Spinal cord (tissue), 10 donors: ENCODE measurements around the gene ANP32B. TPM values are rescaled to one million over a fixed set of nuclear protein-coding genes. Genes with fewer than 3 reads are reported as not detected.
"Not testable (repeated sequence)": the region's sequence is repeated elsewhere in the genome, so short reads cannot be mapped to it uniquely, and the experiment has no call there.

ENCODE experiments used
- DNase-seq, 6 donors: peaks; one replicate each; pipeline versions ENCODE4 v3.0.0 to v3.0.0-alpha.2; 2013 to 2015; ENCODE audit warnings: low spot score in 6 of 6, low read depth in 4 of 6
- H3K27ac ChIP-seq: one replicate; pipeline ENCODE4 v1.5.1; 2013; ENCODE audit warnings: low read depth, low read length, control low read depth
- H3K27me3 ChIP-seq: one replicate; pipeline ENCODE4 v1.6.1; 2013; ENCODE audit warnings: low read length; ENCODE audit not compliant: control insufficient read depth, insufficient read depth
- H3K36me3 ChIP-seq: one replicate; pipeline ENCODE4 v1.6.1; 2013; ENCODE audit warnings: low read length; ENCODE audit not compliant: control insufficient read depth, insufficient read depth
- H3K4me1 ChIP-seq: one replicate; pipeline ENCODE4 v1.6.1; 2013; ENCODE audit warnings: low read length; ENCODE audit not compliant: control insufficient read depth, insufficient read depth
- H3K4me3 ChIP-seq: one replicate; pipeline ENCODE4 v1.5.1; 2013; ENCODE audit warnings: low read depth, low read length, control low read depth
- H3K9me3 ChIP-seq: one replicate; pipeline ENCODE4 v1.6.1; 2013; ENCODE audit warnings: low read length; ENCODE audit not compliant: control insufficient read depth, insufficient read depth
- WGBS: methylation state at CpG from one replicate; pipeline ENCODE4 v1.1.5; 2013; ENCODE audit warnings: missing lambda C conversion rate; ENCODE audit not compliant: insufficient coverage; 5-methylcytosine and 5-hydroxymethylcytosine counted together
- polyA plus RNA-seq, 2 donors: library from polyadenylated mRNA; unstranded; fragments of 120-200 nt; gene quantifications; one replicate each; pipeline ENCODE4 v1.2.1, GENCODE V29; 2013; ENCODE audit not compliant: insufficient read length in 2 of 2
- total RNA-seq, 2 donors: library from RNA; depleted of rRNA in 1 of 2; stranded (reverse); fragments of 120-200 nt in 1 of 2; fragments of >200 nt in 1 of 2; gene quantifications; one replicate each; pipeline versions ENCODE4 v1.2.3 to v1.2.4, GENCODE V29; 2013 to 2014
- donor health status: healthy.

Gene ANP32B
- total and polyA plus RNA-seq, 4 donors: 14.5 to 150 (median 82.1) TPM

DNA sequence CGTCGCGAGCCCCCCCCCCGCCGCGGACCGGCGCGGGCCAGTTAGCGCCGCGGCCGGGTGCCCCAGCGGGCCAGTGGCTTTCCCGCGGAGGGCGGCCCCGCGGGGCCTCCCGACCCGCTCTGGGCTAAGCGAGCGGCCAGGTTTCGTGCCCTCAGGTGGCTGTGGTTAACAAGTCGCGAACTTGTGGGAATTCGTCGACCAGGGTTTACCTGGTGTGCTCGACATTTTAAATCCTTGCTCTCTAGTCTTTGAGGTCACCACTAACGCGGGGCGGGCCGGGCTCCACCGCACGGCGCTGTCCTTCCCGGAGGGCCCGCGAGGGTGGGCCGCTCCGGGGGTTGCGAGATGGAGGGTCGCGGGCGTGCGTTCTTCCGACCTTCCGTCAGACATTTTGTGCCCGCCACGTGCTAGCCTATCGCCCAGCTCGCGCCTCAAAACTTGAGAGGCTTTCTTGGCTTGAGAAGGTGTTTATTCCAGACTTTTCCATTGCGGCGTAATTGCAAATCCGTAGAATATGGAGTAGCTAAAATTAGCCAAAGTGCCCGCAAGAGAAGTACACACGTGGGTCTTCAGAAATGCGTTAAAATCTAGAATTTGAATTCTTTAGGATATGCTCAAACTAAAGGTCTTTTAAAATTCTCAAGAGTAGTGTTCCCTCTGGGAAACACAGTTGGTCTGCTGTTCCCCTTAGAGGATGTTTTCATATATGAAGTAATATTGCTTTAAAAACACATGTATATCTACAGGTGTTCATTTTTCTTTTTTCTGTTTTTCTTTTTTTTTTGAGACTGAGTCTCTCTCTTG is 2.1 kb downstream of the ANP32B start:
- peak in 2 of 6 donors; percentile 58 to 64 for DNase-seq
- no peaks in the 10 kb centered on the region for H3K36me3 ChIP-seq
- peaks cover 26% of the 10 kb centered on the region for H3K4me1 ChIP-seq
- 9% methylated on average over 58 of the region's 59 CpGs for WGBS
- H3K9me3 ChIP-seq: no peaks in the 10 kb centered on the region
- peak overlapping the region; percentile 37 for H3K4me3 ChIP-seq
- no peak overlapping the region for H3K27ac ChIP-seq
- no peaks in the 10 kb centered on the region for H3K27me3 ChIP-seq

DNA sequence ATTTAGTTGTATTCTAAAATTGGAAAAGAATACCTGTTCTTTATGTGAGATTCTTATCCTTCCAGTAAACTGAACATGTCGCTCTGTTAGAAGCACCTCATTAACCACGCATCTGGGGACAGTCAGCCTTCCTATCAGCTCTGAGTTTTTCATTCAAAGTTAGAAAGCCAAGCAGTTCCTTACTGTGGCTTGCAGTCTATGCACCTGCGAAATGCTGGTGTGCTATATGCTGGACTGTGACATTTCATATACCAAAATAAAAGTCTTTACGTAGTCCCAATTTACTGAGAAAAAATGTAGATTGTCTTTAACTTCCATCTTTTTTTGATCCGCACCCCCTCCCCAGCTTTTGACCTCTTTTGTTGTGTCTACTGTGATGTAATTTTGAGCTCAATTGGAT is 4.3 kb downstream of the ANP32B start:
- no peaks in the 10 kb centered on the region for H3K9me3 ChIP-seq
- no peaks in the 10 kb centered on the region for H3K36me3 ChIP-seq
- WGBS: no CpG with 5 or more reads among the region's 5 CpGs
- DNase-seq: no peak
- H3K4me1 ChIP-seq: peaks cover 19% of the 10 kb centered on the region
- H3K27me3 ChIP-seq: no peaks in the 10 kb centered on the region
- no peak overlapping the region for H3K4me3 ChIP-seq
- H3K27ac ChIP-seq: no peak overlapping the region

DNA sequence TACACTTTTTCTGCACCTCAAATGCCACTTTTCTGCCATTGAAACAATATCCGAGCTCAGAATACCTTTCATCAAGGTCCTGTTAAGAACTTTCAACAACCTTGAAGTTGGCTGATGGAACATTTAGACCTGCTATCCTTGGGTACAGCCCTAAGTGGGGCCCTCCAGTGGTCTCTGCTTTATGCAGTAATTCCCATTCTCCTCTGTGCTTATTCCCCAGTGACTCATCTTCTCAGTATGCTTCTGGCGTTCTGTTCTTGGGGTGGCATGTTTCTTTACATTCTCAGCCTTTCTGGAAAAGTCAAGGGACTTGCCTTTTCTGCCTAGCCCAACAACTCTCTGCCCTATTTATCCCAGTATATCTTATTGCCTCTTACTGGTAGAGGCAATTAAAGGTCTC is 7.1 kb downstream of the ANP32B start:
- Histone ChIP-seq H3K9me3 (no peaks in the 10 kb centered on the region), H3K4me1 (peaks cover 11% of the 10 kb centered on the region), H3K4me3 (no peak overlapping the region), H3K27ac (no peak overlapping the region), H3K36me3 (no peaks in the 10 kb centered on the region), H3K27me3 (no peaks in the 10 kb centered on the region)
- DNase-seq: no peak
- WGBS: 65% methylated on average over 2 of the region's 2 CpGs

- no peaks in the 10 kb centered on the region for H3K27me3 ChIP-seq
- no peak overlapping the region for H3K27ac ChIP-seq
- no peaks in the 10 kb centered on the region for H3K9me3 ChIP-seq
- 100% methylated on average over 1 of the region's 5 CpGs for WGBS
- H3K4me1 ChIP-seq: peaks cover 4% of the 10 kb centered on the region
- no peak for DNase-seq
- H3K36me3 ChIP-seq: peaks cover 6% of the 10 kb centered on the region
- no peak overlapping the region for H3K4me3 ChIP-seq
These were observed 8.7 kb downstream of the ANP32B start for GRCh38 chr9:97991818-97992217.

DNA sequence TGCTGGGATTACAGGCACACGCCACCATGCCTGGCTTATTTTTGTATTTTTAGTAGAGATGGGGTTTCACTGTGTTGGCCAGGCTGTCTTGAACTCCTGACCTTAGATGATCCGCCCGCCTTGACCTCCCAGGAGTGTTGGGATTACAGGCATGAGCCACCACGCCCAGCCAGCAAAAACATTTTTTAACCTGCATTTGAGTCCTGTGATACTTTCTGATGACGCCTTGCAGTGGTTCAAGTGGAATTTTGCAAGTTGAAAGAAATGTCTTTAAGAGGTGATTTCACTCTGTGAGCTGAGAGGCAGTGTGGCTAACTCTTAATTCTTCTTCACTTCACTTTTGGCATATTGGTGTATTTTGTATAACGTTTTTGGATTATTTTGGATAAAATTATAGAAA is 9.1 kb downstream of the ANP32B start:
- Histone ChIP-seq H3K27ac (no peak overlapping the region), H3K36me3 (peaks cover 6% of the 10 kb centered on the region), H3K27me3 (no peaks in the 10 kb centered on the region), H3K4me3 (no peak overlapping the region), H3K4me1 (peaks cover 4% of the 10 kb centered on the region), H3K9me3 (no peaks in the 10 kb centered on the region)
- 96% methylated on average over 3 of the region's 6 CpGs for WGBS
- DNase-seq: no peak

- Histone ChIP-seq H3K9me3 (no peaks in the 10 kb centered on the region), H3K4me3 (no peak overlapping the region), H3K36me3 (peaks cover 6% of the 10 kb centered on the region), H3K27me3 (no peaks in the 10 kb centered on the region), H3K27ac (no peak overlapping the region), H3K4me1 (peaks cover 4% of the 10 kb centered on the region)
- no peak for DNase-seq
- 79% methylated on average over 2 of the region's 2 CpGs for WGBS
These were observed 9.9 kb downstream of the ANP32B start for GRCh38 chr9:97993000-97993399.

GRCh38 chr9:97994703-97995102 is 11.6 kb downstream of the ANP32B start:
- Histone ChIP-seq H3K36me3 (peaks cover 8% of the 10 kb centered on the region), H3K4me3 (no peak overlapping the region), H3K27me3 (no peaks in the 10 kb centered on the region), H3K27ac (no peak overlapping the region), H3K9me3 (no peaks in the 10 kb centered on the region), H3K4me1 (no peaks in the 10 kb centered on the region)
- WGBS: no CpG with 5 or more reads among the region's 1 CpG
- no peak for DNase-seq

GRCh38 chr9:97996676-97997075 is 13.5 kb downstream of the ANP32B start:
- H3K36me3 ChIP-seq: peaks cover 14% of the 10 kb centered on the region
- not testable (repeated sequence) for DNase-seq, H3K4me3 ChIP-seq, H3K27ac ChIP-seq, H3K27me3 ChIP-seq, H3K9me3 ChIP-seq, H3K4me1 ChIP-seq
- no CpG with 5 or more reads among the region's 7 CpGs for WGBS

GRCh38 chr9:97997330-97998276 is 14.5 kb downstream of the ANP32B start:
- Histone ChIP-seq H3K27ac (no peak overlapping the region), H3K27me3 (no peaks in the 10 kb centered on the region), H3K9me3 (no peaks in the 10 kb centered on the region), H3K4me1 (no peaks in the 10 kb centered on the region), H3K4me3 (no peak overlapping the region), H3K36me3 (peaks cover 14% of the 10 kb centered on the region)
- WGBS: no CpG with 5 or more reads among the region's 3 CpGs
- no peak for DNase-seq
